CD14-positive monocyte (primary cell): ENCODE results near the gene NLK. TPM values are rescaled to one million over a fixed set of nuclear protein-coding genes. Genes with fewer than 3 reads are reported as not detected.

Experiments used
- DNase-seq, 3 donors: peaks; one replicate each; pipeline ENCODE4 v3.0.0-alpha.2; 2011 to 2022
- H2AFZ ChIP-seq: 2 replicates; pipeline ENCODE4 v1.6.0; 2012; ENCODE audit warnings: mild to moderate bottlenecking, low read depth, low read length, inconsistent platforms; ENCODE audit not compliant: insufficient read depth, poor library complexity, severe bottlenecking
- H3K27ac ChIP-seq, 2 donors: 1 replicate in 1 of 2; 2 replicates in 1 of 2; pipeline ENCODE4 v1.5.1; 2012 to 2013; ENCODE audit warnings: low read length in 2 of 2, control low read depth in 1 of 2, inconsistent platforms in 1 of 2, low read depth in 1 of 2, mild to moderate bottlenecking in 1 of 2
- H3K27me3 ChIP-seq, 2 donors: one replicate each; pipeline versions ENCODE4 v1.6.0 to v1.6.1; 2011 to 2013; ENCODE audit warnings: low read length in 2 of 2; ENCODE audit not compliant: control insufficient read depth in 2 of 2, insufficient read depth in 2 of 2
- H3K36me3 ChIP-seq, 2 donors: replicated peaks in 1 of 2; 1 replicate in 1 of 2; 2 replicates in 1 of 2; pipeline versions ENCODE4 v1.5.1 to v1.6.1; 2012 to 2013; ENCODE audit warnings: low read length in 2 of 2, control low read depth in 1 of 2, inconsistent platforms in 1 of 2, mild to moderate bottlenecking in 1 of 2; ENCODE audit not compliant: insufficient read depth in 2 of 2, control insufficient read depth in 1 of 2
- H3K4me1 ChIP-seq, 2 donors: 1 replicate in 1 of 2; 2 replicates in 1 of 2; pipeline versions ENCODE4 v1.5.1 to v1.6.1; 2012 to 2013; ENCODE audit warnings: low read length in 2 of 2, control low read depth in 1 of 2, inconsistent platforms in 1 of 2, mild to moderate bottlenecking in 1 of 2, moderate library complexity in 1 of 2; ENCODE audit not compliant: insufficient read depth in 2 of 2, control insufficient read depth in 1 of 2
- H3K4me2 ChIP-seq: replicated peaks from 2 replicates; pipeline ENCODE3; 2012; ENCODE audit warnings: low read length, moderate library complexity, mild to moderate bottlenecking; ENCODE audit not compliant: poor library complexity, severe bottlenecking; ENCODE audit errors: extremely low read depth
- H3K4me3 ChIP-seq, 3 experiments: fragments of 200-600 bp in 1 of 3; sonication (generic) in 1 of 3; replicated peaks in 1 of 3; 1 replicate in 2 of 3; 2 replicates in 1 of 3; pipeline ENCODE4 v1.5.1; 2011 to 2013; ENCODE audit warnings: low read length in 3 of 3, mild to moderate bottlenecking in 3 of 3, control low read depth in 2 of 3, low read depth in 2 of 3, inconsistent platforms in 1 of 3, moderate library complexity in 1 of 3
- H3K79me2 ChIP-seq: 2 replicates; pipeline ENCODE4 v1.6.0; 2012; ENCODE audit warnings: mild to moderate bottlenecking, control low read depth, inconsistent platforms, low read length, moderate library complexity; ENCODE audit not compliant: insufficient read depth
- H3K9ac ChIP-seq: 2 replicates; pipeline ENCODE4 v1.6.0; 2017; ENCODE audit warnings: low read length, mild to moderate bottlenecking; ENCODE audit not compliant: insufficient read depth, poor library complexity, severe bottlenecking
- H3K9me3 ChIP-seq, 2 donors: replicated peaks in 1 of 2; 1 replicate in 1 of 2; 2 replicates in 1 of 2; pipeline versions ENCODE4 v1.5.1 to v1.6.1; 2012 to 2013; ENCODE audit warnings: low read length in 2 of 2, control low read depth in 1 of 2; ENCODE audit not compliant: control insufficient read depth in 1 of 2, insufficient read depth in 1 of 2
- H4K20me1 ChIP-seq: 2 replicates; pipeline ENCODE4 v1.6.0; 2012; ENCODE audit warnings: mild to moderate bottlenecking, low read length, control low read depth, moderate library complexity; ENCODE audit not compliant: insufficient read depth
- H3K27ac Mint-ChIP-seq, 7 donors: one replicate each; pipeline ENCODE4 v1.8.0; 2020; ENCODE audit warnings: mild to moderate bottlenecking in 7 of 7, mixed read lengths in 7 of 7, moderate library complexity in 6 of 7, inconsistent platforms in 2 of 7
- H3K27me3 Mint-ChIP-seq, 3 donors: one replicate each; pipeline ENCODE4 v1.8.0; 2021 to 2022; ENCODE audit warnings: low read depth in 3 of 3, mild to moderate bottlenecking in 3 of 3, mixed read lengths in 3 of 3, moderate library complexity in 3 of 3, inconsistent platforms in 1 of 3
- H3K36me3 Mint-ChIP-seq, 2 donors: one replicate each; pipeline ENCODE4 v1.8.0; 2020; ENCODE audit warnings: mixed read lengths in 2 of 2, inconsistent platforms in 1 of 2, mild to moderate bottlenecking in 1 of 2
- H3K4me1 Mint-ChIP-seq: one replicate; pipeline ENCODE4 v1.8.0; 2020; ENCODE audit warnings: mild to moderate bottlenecking, mixed read lengths
- H3K4me3 Mint-ChIP-seq, 2 donors: one replicate each; pipeline ENCODE4 v1.8.0; 2020; ENCODE audit warnings: mild to moderate bottlenecking in 2 of 2, mixed read lengths in 2 of 2, moderate library complexity in 1 of 2
- H3K9me3 Mint-ChIP-seq, 7 donors: one replicate each; pipeline ENCODE4 v1.8.0; 2020 to 2022; ENCODE audit warnings: mixed read lengths in 7 of 7, mild to moderate bottlenecking in 6 of 7, moderate library complexity in 6 of 7, inconsistent platforms in 2 of 7
- CTCF ChIP-seq: fragments of 200-600 bp; IDR thresholded peaks from one replicate; pipeline ENCODE4 v1.8.0; 2022; ENCODE audit warnings: antibody characterized with exemption, mild to moderate bottlenecking
- WGBS: methylation state at CpG from one replicate; pipeline ENCODE4 v1.1.5; 2013; ENCODE audit warnings: missing lambda C conversion rate; ENCODE audit not compliant: insufficient coverage; 5-methylcytosine and 5-hydroxymethylcytosine counted together
- intact Hi-C, 2 donors: fragments of 100-400 bp; cut with micrococcal nuclease; formaldehyde crosslinking; loops; one replicate each; pipeline versions ENCODE4 v1.15.0 to v1.15.1; 2023
- polyA plus RNA-seq, 3 donors: library from polyadenylated mRNA; depleted of rRNA in 1 of 3; unstranded in 2 of 3; stranded (reverse) in 1 of 3; fragments of 300-500 nt in 2 of 3; fragments of >200 nt in 1 of 3; fragmentation: Illumina TruSeq in 2 of 3; gene quantifications; 1 replicate in 2 of 3; 2 replicates in 1 of 3; pipeline ENCODE4 v1.2.3, GENCODE V29; 2012 to 2021

The NLK gene
- polyA plus RNA-seq, 3 donors = 1.7 to 6.5 (median 2.0) TPM

GRCh38 chr17:28239271-28239624, 196.8 kb downstream of the NLK start:
- intact Hi-C loops = loop anchor here in 1 of 2 donors (10.0 kb wide), 1 partner anchor 176 kb away; no protein-coding TSS in a partner anchor
- H2AFZ ChIP-seq = no peak overlapping the region

GRCh38 chr17:28240688-28241340, 198.3 kb downstream of the NLK start:
- Histone ChIP-seq H3K79me2 (no peaks in the 10 kb centered on the region), H3K4me2 (no peak overlapping the region), H2AFZ (no peak overlapping the region), H3K9ac (no peak overlapping the region), H3K27me3 (no peaks in the 10 kb centered on the region), H4K20me1 (no peaks in the 10 kb centered on the region), H3K4me3 (no peak overlapping the region), H3K27ac (no peak overlapping the region), H3K4me1 (no peaks in the 10 kb centered on the region), H3K9me3 (no peaks in the 10 kb centered on the region), H3K36me3 (no peaks in the 10 kb centered on the region)
- intact Hi-C loops = no loop called here
- Mint-ChIP-seq H3K4me1 (no peaks in the 10 kb centered on the region), H3K27ac (no peak overlapping the region), H3K36me3 (no peaks in the 10 kb centered on the region), H3K4me3 (no peak overlapping the region), H3K9me3 (peaks cover 0 to 2% (median 0%) of the 10 kb centered on the region in 7 donors), H3K27me3 (peaks cover 2 to 14% (median 9%) of the 10 kb centered on the region in 3 donors)
- no peak for TF ChIP-seq CTCF
- WGBS = 73% methylated on average over 4 of the region's 8 CpGs
- DNase-seq = no peak

More at GRCh38 chr17:28239271-28239624, 196.8 kb downstream of the NLK start:
- no peaks in the 10 kb centered on the region for H3K4me1 Mint-ChIP-seq
- no peak overlapping the region for H3K27ac Mint-ChIP-seq
- no peak for DNase-seq
- no peak overlapping the region for H3K4me3 Mint-ChIP-seq
- no peak for TF ChIP-seq CTCF
- H3K4me1 ChIP-seq = no peaks in the 10 kb centered on the region
- H4K20me1 ChIP-seq = no peaks in the 10 kb centered on the region
- H3K9ac ChIP-seq = no peak overlapping the region
- 80% methylated on average over 1 of the region's 3 CpGs for WGBS
- no peaks in the 10 kb centered on the region for H3K27me3 ChIP-seq
- peaks cover 0 to 2% (median 0%) of the 10 kb centered on the region in 7 donors for H3K9me3 Mint-ChIP-seq
- H3K27ac ChIP-seq = no peak overlapping the region
- no peaks in the 10 kb centered on the region for H3K36me3 ChIP-seq
- no peaks in the 10 kb centered on the region for H3K36me3 Mint-ChIP-seq
- no peak overlapping the region for H3K4me2 ChIP-seq
- no peaks in the 10 kb centered on the region for H3K9me3 ChIP-seq
- H3K79me2 ChIP-seq = no peaks in the 10 kb centered on the region
- no peak overlapping the region for H3K4me3 ChIP-seq
- peaks cover 6 to 13% (median 11%) of the 10 kb centered on the region in 3 donors for H3K27me3 Mint-ChIP-seq
